ENCODE results near the gene KRT81. TPM values are rescaled to one million over a fixed set of nuclear protein-coding genes. Genes with fewer than 3 reads are reported as not detected.
"Not testable (repeated sequence)": the region's sequence is repeated elsewhere in the genome, so short reads cannot be mapped to it uniquely, and the experiment has no call there.

KRT81 gene
- polyA plus RNA-seq, 6 donors from 2014 or later: not detected

- peaks cover under 1 to 1% (median under 1%) of the 10 kb centered on the region in 3 donors for H3K4me1 Mint-ChIP-seq
- DNase-seq (no peak), ATAC-seq (ENCODE audit: low read depth in 2 of 2) (no peak)
- H3K9me3 Mint-ChIP-seq: peaks cover 0 to 2% (median 0%) of the 10 kb centered on the region in 7 donors
- peaks cover 0 to 2% of the 10 kb centered on the region in 2 donors for H3K36me3 Mint-ChIP-seq
- H3K27ac Mint-ChIP-seq: peak overlapping the region in 1 of 6 donors; percentile 6
- H3K4me3 Mint-ChIP-seq: no peak overlapping the region
- H3K27me3 Mint-ChIP-seq: peaks cover 44 to 68% (median 62%) of the 10 kb centered on the region in 3 donors
These were observed 22.6 kb upstream of the KRT81 start for GRCh38 chr12:52313926-52314325.

GRCh38 chr12:52313461-52313860, 22.1 kb upstream of the KRT81 start:
- no peak for ATAC-seq (ENCODE audit: low read depth in 2 of 2)
- H3K27ac Mint-ChIP-seq: no peak overlapping the region

GRCh38 chr12:52312086-52312485, 20.8 kb upstream of the KRT81 start:
- no peak overlapping the region for H3K27ac Mint-ChIP-seq
- H3K4me3 Mint-ChIP-seq: no peak overlapping the region
- peaks cover 50 to 71% (median 70%) of the 10 kb centered on the region in 3 donors for H3K27me3 Mint-ChIP-seq
- no peak for ATAC-seq (ENCODE audit: low read depth in 2 of 2)
- peaks cover 0 to 8% of the 10 kb centered on the region in 2 donors for H3K36me3 Mint-ChIP-seq
- H3K9me3 Mint-ChIP-seq: peaks cover 0 to 2% (median 0%) of the 10 kb centered on the region in 7 donors
- peaks cover 4 to 9% (median 6%) of the 10 kb centered on the region in 3 donors for H3K4me1 Mint-ChIP-seq
- no peak for DNase-seq

More at GRCh38 chr12:52313461-52313860, 22.1 kb upstream of the KRT81 start:
- peaks cover 0 to 6% of the 10 kb centered on the region in 2 donors for H3K36me3 Mint-ChIP-seq
- H3K4me3 Mint-ChIP-seq: no peak overlapping the region
- H3K4me1 Mint-ChIP-seq: peaks cover 4 to 6% (median 5%) of the 10 kb centered on the region in 3 donors
- peaks cover 44 to 68% (median 62%) of the 10 kb centered on the region in 3 donors for H3K27me3 Mint-ChIP-seq
- peaks cover 0 to 2% (median 0%) of the 10 kb centered on the region in 7 donors for H3K9me3 Mint-ChIP-seq
- no peak for DNase-seq

- H3K27ac Mint-ChIP-seq: no peak overlapping the region
- no peak for ATAC-seq (ENCODE audit: low read depth in 2 of 2)
- no peak overlapping the region for H3K4me3 Mint-ChIP-seq
- peaks cover 4 to 9% (median 6%) of the 10 kb centered on the region in 3 donors for H3K4me1 Mint-ChIP-seq
- peaks cover 0 to 2% (median 0%) of the 10 kb centered on the region in 7 donors for H3K9me3 Mint-ChIP-seq
- peaks cover 0 to 8% of the 10 kb centered on the region in 2 donors for H3K36me3 Mint-ChIP-seq
- peaks cover 50 to 79% (median 78%) of the 10 kb centered on the region in 3 donors for H3K27me3 Mint-ChIP-seq
- DNase-seq: no peak
These were observed 19.9 kb upstream of the KRT81 start for GRCh38 chr12:52311285-52311648.

GRCh38 chr12:52310622-52311284, 19.4 kb upstream of the KRT81 start:
- Mint-ChIP-seq H3K4me3 (no peak overlapping the region), H3K4me1 (peaks cover 4 to 9% (median 6%) of the 10 kb centered on the region in 3 donors), H3K9me3 (peaks cover 0 to 2% (median 0%) of the 10 kb centered on the region in 7 donors), H3K36me3 (peaks cover 0 to 8% of the 10 kb centered on the region in 2 donors), H3K27ac (no peak overlapping the region), H3K27me3 (peaks cover 50 to 85% (median 83%) of the 10 kb centered on the region in 3 donors)
- DNase-seq: no peak
- ATAC-seq (ENCODE audit: low read depth in 2 of 2): no peak

- Mint-ChIP-seq H3K27me3 (peaks cover 38 to 97% (median 95%) of the 10 kb centered on the region in 3 donors), H3K36me3 (peaks cover 0 to 15% of the 10 kb centered on the region in 2 donors), H3K27ac (no peak overlapping the region), H3K9me3 (peaks cover 0 to 2% (median 0%) of the 10 kb centered on the region in 7 donors), H3K4me3 (peak overlapping the region in 1 of 8 donors; percentile 38), H3K4me1 (peaks cover 7 to 17% (median 16%) of the 10 kb centered on the region in 3 donors)
- ATAC-seq (ENCODE audit: low read depth in 2 of 2): no peak
- no peak for DNase-seq
These were observed 17.6 kb upstream of the KRT81 start for GRCh38 chr12:52308806-52309425.

- Mint-ChIP-seq H3K9me3 (peaks cover 0 to 2% (median 0%) of the 10 kb centered on the region in 7 donors), H3K4me3 (peak overlapping the region in 1 of 8 donors; percentile 38), H3K27ac (no peak overlapping the region), H3K4me1 (peaks cover 7 to 17% (median 16%) of the 10 kb centered on the region in 3 donors), H3K27me3 (peaks cover 37 to 89% (median 87%) of the 10 kb centered on the region in 3 donors), H3K36me3 (peaks cover 0 to 15% of the 10 kb centered on the region in 2 donors)
- ATAC-seq (ENCODE audit: low read depth in 2 of 2): no peak
- DNase-seq: no peak
These were observed 16.8 kb upstream of the KRT81 start for GRCh38 chr12:52307836-52308805.

- peaks cover 7 to 17% (median 16%) of the 10 kb centered on the region in 3 donors for H3K4me1 Mint-ChIP-seq
- no peak overlapping the region for H3K27ac Mint-ChIP-seq
- no peak for DNase-seq
- peaks cover 0 to 2% (median 0%) of the 10 kb centered on the region in 7 donors for H3K9me3 Mint-ChIP-seq
- H3K36me3 Mint-ChIP-seq: peaks cover 0 to 15% of the 10 kb centered on the region in 2 donors
- no peak for ATAC-seq (ENCODE audit: low read depth in 2 of 2)
- peaks cover 32 to 75% (median 73%) of the 10 kb centered on the region in 3 donors for H3K27me3 Mint-ChIP-seq
- H3K4me3 Mint-ChIP-seq: no peak overlapping the region
These were observed 15.4 kb upstream of the KRT81 start for GRCh38 chr12:52306731-52307130.

- Mint-ChIP-seq H3K9me3 (peaks cover 0 to 2% (median 0%) of the 10 kb centered on the region in 7 donors), H3K4me1 (peaks cover 7 to 17% (median 16%) of the 10 kb centered on the region in 3 donors), H3K27me3 (peaks cover 27 to 71% (median 69%) of the 10 kb centered on the region in 3 donors), H3K4me3 (peak overlapping the region in 1 of 8 donors; percentile 9), H3K36me3 (peaks cover 0 to 15% of the 10 kb centered on the region in 2 donors), H3K27ac (no peak overlapping the region)
- no peak for DNase-seq
- no peak for ATAC-seq (ENCODE audit: low read depth in 2 of 2)
These were observed 14.8 kb upstream of the KRT81 start for GRCh38 chr12:52305921-52306705.

- H3K36me3 Mint-ChIP-seq: peaks cover 0 to 15% of the 10 kb centered on the region in 2 donors
- ATAC-seq (ENCODE audit: low read depth in 2 of 2); H3K9me3 Mint-ChIP-seq; H3K4me3 Mint-ChIP-seq; DNase-seq: not testable (repeated sequence)
- H3K27ac Mint-ChIP-seq: peak overlapping the region in 1 of 6 donors; percentile 75
- H3K27me3 Mint-ChIP-seq: peaks cover 21 to 69% (median 65%) of the 10 kb centered on the region in 3 donors
- peaks cover 7 to 17% (median 16%) of the 10 kb centered on the region in 3 donors for H3K4me1 Mint-ChIP-seq
These were observed 13.6 kb upstream of the KRT81 start for GRCh38 chr12:52304941-52305411.

- not testable (repeated sequence) for H3K27ac Mint-ChIP-seq; DNase-seq; H3K9me3 Mint-ChIP-seq; H3K36me3 Mint-ChIP-seq; H3K4me1 Mint-ChIP-seq; H3K4me3 Mint-ChIP-seq; ATAC-seq (ENCODE audit: low read depth in 2 of 2)
- H3K27me3 Mint-ChIP-seq: peaks cover 12 to 50% (median 45%) of the 10 kb centered on the region in 3 donors
These were observed 11.0 kb upstream of the KRT81 start for GRCh38 chr12:52302242-52302914.

- not testable (repeated sequence) for H3K9me3 Mint-ChIP-seq; DNase-seq; H3K4me3 Mint-ChIP-seq; H3K36me3 Mint-ChIP-seq; ATAC-seq (ENCODE audit: low read depth in 2 of 2); H3K4me1 Mint-ChIP-seq; H3K27ac Mint-ChIP-seq
- peaks cover 16 to 49% (median 45%) of the 10 kb centered on the region in 3 donors for H3K27me3 Mint-ChIP-seq
These were observed 10.4 kb upstream of the KRT81 start for GRCh38 chr12:52301721-52302120.

All from naive B cell (primary cell).